Stomach (tissue), 4 donors: ENCODE data around the gene SCG2.

Experiments used
- EP300 ChIP-seq: sonication (generic); formaldehyde crosslinking; IDR thresholded peaks from one replicate; pipeline ENCODE4 v1.6.1; 2017; ENCODE audit warnings: antibody characterized with exemption
- POLR2A ChIP-seq, 4 donors: fragments of 450-650 bp; IDR thresholded peaks; one replicate each; pipeline ENCODE4 v1.6.1; 2016; ENCODE audit warnings: antibody characterized with exemption in 4 of 4, control low read depth in 2 of 4, mild to moderate bottlenecking in 1 of 4, moderate library complexity in 1 of 4
- POLR2AphosphoS5 ChIP-seq, 3 donors: sonication (generic); formaldehyde crosslinking; IDR thresholded peaks; one replicate each; pipeline ENCODE4 v1.6.1; 2016; ENCODE audit warnings: antibody characterized with exemption in 3 of 3
- TF ChIP-seq, protein P1 (sequence below), 7 experiments: fragments of 450-650 bp in 4 of 7; fragments of 200-600 bp in 3 of 7; sonication (generic) in 3 of 7; IDR thresholded peaks; one replicate each; pipeline ENCODE4 v1.5.1; 2016 to 2019; ENCODE audit warnings: antibody characterized with exemption in 7 of 7, control low read depth in 2 of 7, mild to moderate bottlenecking in 1 of 7

- TF ChIP-seq, protein P1, sequence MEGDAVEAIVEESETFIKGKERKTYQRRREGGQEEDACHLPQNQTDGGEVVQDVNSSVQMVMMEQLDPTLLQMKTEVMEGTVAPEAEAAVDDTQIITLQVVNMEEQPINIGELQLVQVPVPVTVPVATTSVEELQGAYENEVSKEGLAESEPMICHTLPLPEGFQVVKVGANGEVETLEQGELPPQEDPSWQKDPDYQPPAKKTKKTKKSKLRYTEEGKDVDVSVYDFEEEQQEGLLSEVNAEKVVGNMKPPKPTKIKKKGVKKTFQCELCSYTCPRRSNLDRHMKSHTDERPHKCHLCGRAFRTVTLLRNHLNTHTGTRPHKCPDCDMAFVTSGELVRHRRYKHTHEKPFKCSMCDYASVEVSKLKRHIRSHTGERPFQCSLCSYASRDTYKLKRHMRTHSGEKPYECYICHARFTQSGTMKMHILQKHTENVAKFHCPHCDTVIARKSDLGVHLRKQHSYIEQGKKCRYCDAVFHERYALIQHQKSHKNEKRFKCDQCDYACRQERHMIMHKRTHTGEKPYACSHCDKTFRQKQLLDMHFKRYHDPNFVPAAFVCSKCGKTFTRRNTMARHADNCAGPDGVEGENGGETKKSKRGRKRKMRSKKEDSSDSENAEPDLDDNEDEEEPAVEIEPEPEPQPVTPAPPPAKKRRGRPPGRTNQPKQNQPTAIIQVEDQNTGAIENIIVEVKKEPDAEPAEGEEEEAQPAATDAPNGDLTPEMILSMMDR (IDR thresholded peaks at IDR 0.05): no peak
- TF ChIP-seq POLR2AphosphoS5 (IDR thresholded peaks at IDR 0.05) (no peak), POLR2A (IDR thresholded peaks at IDR 0.05) (no peak), EP300 (no peak)
Observed at GRCh38 chr2:223625652-223626051, 23.5 kb upstream of the SCG2 start.
